Ovary (tissue), 9 donors: ENCODE results near the gene COMMD8. TPM values are rescaled to one million over a fixed set of nuclear protein-coding genes. Genes with fewer than 3 reads are reported as not detected.

Experiments
- DNase-seq, 5 donors: peaks; one replicate each; pipeline ENCODE4 v3.0.0-alpha.2; 2019 to 2020
- H3K27ac ChIP-seq, 2 donors: fragments of 200-600 bp; one replicate each; pipeline versions ENCODE4 v1.5.1 to v1.8.0; 2019 to 2022
- H3K27me3 ChIP-seq: fragments of 200-600 bp; one replicate; pipeline ENCODE4 v1.8.0; 2022
- H3K36me3 ChIP-seq: fragments of 200-600 bp; sonication (generic); one replicate; pipeline ENCODE4 v1.5.1; 2019
- H3K4me1 ChIP-seq: one replicate; pipeline ENCODE4 v1.8.1; 2013; ENCODE audit warnings: mild to moderate bottlenecking, moderate library complexity; ENCODE audit not compliant: insufficient read depth
- H3K4me3 ChIP-seq: fragments of 200-600 bp; sonication (generic); one replicate; pipeline ENCODE4 v1.5.1; 2017
- H3K9me3 ChIP-seq, 2 donors: fragments of 200-600 bp in 1 of 2; sonication (generic) in 1 of 2; one replicate each; pipeline versions ENCODE4 v1.5.1 to v1.8.1; 2013 to 2019; ENCODE audit warnings: mild to moderate bottlenecking in 1 of 2, moderate library complexity in 1 of 2
- CTCF ChIP-seq, 3 donors: fragments of 450-650 bp in 2 of 3; fragments of 200-600 bp in 1 of 3; IDR thresholded peaks; one replicate each; pipeline versions ENCODE4 v1.5.1 to v1.8.0; 2016 to 2022; ENCODE audit warnings: antibody characterized with exemption in 3 of 3, mild to moderate bottlenecking in 1 of 3
- EP300 ChIP-seq: sonication (generic); formaldehyde crosslinking; IDR thresholded peaks from one replicate; pipeline ENCODE4 v1.6.1; 2017; ENCODE audit warnings: antibody characterized with exemption
- POLR2A ChIP-seq: fragments of 450-650 bp; IDR thresholded peaks from one replicate; pipeline ENCODE4 v1.6.1; 2017; ENCODE audit warnings: antibody characterized with exemption, mild to moderate bottlenecking, moderate library complexity
- WGBS, 3 donors: extraction: QIAGEN DNeasy Blood & Tissue Kit in 1 of 3; methylation state at CpG; one replicate each; pipeline versions ENCODE4 v1.1.5 to v1.1.7; 2013 to 2017; 5-methylcytosine and 5-hydroxymethylcytosine counted together
- intact Hi-C, 4 donors: fragments of 100-400 bp; cut with DNase I; formaldehyde crosslinking; loops; one replicate each; pipeline versions ENCODE4 v1.11.0 to v1.15.1; 2022 to 2023
- polyA plus RNA-seq, 2 donors: library from polyadenylated mRNA; stranded (reverse); fragments of 200-250 nt in 1 of 2; fragments of 350-450 nt in 1 of 2; fragmentation: Illumina TruSeq in 1 of 2; extraction: RNeasy Lipid Tissue Mini Kit (QIAGEN cat#74804) in 1 of 2; gene quantifications; one replicate each; pipeline ENCODE4 v1.2.3, GENCODE V29; 2013 to 2014
- total RNA-seq, 7 donors: library from RNA; depleted of rRNA in 2 of 7; stranded (reverse); fragments of >200 nt in 2 of 7; fragmentation: NEBNext Ultra II Directional in 3 of 7; extraction: Animal tissue kit (Norgen Biotek cat#: 25700) in 3 of 7; gene quantifications; one replicate each; pipeline versions ENCODE4 v1.1.0 to v1.2.4, GENCODE V29; 2016 to 2023
- donor health status: DM: no; HTN: no; CAD: no; lungs with moderate emphysema.
- donor health status: DM: no; HTN: no; CAD: no.
- donor health status: Bipolar disorder and iron deficiency.
- donor health status: DM: yes; HTN: yes; CAD: no.
- donor health status: DM: no; HTN: no; CAD: no.
- donor health status: DM: yes; HTN: yes; CAD: no.

The COMMD8 gene
- total and polyA plus RNA-seq, 9 donors: 6.5 to 13.2 (median 10.7) TPM

DNA sequence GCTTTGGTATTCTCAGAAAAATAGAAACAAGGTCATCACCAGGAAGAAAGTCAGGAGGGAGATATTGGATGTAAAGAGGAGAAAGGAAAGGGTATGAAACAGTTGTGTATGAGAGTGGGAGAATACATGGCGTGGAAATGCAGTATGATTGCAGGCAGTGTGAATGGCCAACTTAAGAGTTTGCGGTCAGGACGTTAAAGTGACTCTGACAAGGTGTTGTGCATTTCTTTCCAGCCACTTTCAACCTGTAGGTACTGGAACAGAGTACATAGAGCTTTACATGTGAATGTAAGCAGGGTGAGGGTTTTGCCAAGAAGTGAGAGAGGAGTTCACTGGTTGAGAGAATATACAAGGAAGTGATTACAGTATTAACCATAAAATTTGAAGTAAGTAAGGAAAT lies 37.3 kb upstream of the COMMD8 start:
- WGBS, 3 donors: 58 to 62% (median 60%) methylated on average over 3 of the region's 3 CpGs
- TF ChIP-seq EP300 (no peak), POLR2A (no peak), CTCF (IDR thresholded peaks at IDR 0.05) (no peak)
- intact Hi-C loops: no loop called here
- no peak for DNase-seq
- Histone ChIP-seq H3K4me1 (peaks cover 3% of the 10 kb centered on the region), H3K9me3 (no peaks in the 10 kb centered on the region), H3K4me3 (no peak overlapping the region), H3K27ac (no peak overlapping the region), H3K36me3 (no peaks in the 10 kb centered on the region), H3K27me3 (no peaks in the 10 kb centered on the region)

DNA sequence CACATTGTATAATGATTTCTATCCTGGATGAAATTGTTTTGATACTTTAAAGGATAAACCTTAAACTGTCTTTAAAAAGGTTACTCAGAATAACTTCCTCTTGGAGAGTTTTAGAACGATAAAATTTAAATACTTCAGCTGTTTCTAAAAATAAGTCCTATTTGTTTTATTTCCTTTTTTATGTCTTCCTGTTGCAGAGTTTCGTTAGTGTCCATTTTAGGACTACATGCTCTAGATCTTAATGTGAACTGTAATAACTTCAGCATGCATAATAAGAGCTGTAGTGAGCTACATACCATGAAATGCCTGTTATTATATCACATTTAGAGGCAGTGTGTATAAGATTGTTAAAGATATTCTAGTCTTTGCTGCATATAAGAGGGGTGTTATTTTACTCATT lies 36.2 kb upstream of the COMMD8 start:
- Histone ChIP-seq H3K27ac (no peak overlapping the region), H3K4me1 (peaks cover 2% of the 10 kb centered on the region), H3K27me3 (no peaks in the 10 kb centered on the region), H3K36me3 (no peaks in the 10 kb centered on the region), H3K9me3 (no peaks in the 10 kb centered on the region), H3K4me3 (no peak overlapping the region)
- intact Hi-C loops: no loop called here
- no peak for DNase-seq
- 6 to 12% (median 9%) methylated on average over 2 of the region's 2 CpGs for WGBS, 3 donors
- no peak for TF ChIP-seq POLR2A
- no peak for TF ChIP-seq EP300
- TF ChIP-seq CTCF (IDR thresholded peaks at IDR 0.05): no peak

DNA sequence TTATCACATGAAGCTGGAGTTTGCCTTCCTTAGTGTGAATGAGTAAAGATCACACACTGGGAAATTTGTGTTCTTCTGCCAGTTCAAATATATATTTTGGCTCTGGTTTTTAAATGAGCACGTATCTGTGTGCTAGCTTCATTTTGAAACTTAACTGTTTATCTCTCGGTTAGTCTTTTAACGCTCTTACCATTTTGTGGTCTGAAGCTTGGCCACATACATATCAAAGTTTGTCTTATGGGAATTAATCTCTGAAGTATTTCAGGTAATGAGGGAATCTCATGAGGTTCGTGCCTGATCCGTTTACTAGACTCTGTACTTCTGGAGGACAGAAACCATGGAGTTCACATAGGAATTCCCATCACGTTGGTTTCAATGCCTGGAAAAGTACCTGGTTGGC lies 35.4 kb upstream of the COMMD8 start:
- peaks cover 2% of the 10 kb centered on the region for H3K4me1 ChIP-seq
- 80 to 84% (median 81%) methylated on average over 6 of the region's 6 CpGs for WGBS, 3 donors
- no peak overlapping the region for H3K27ac ChIP-seq
- H3K27me3 ChIP-seq: no peaks in the 10 kb centered on the region
- H3K9me3 ChIP-seq: no peaks in the 10 kb centered on the region
- H3K36me3 ChIP-seq: no peaks in the 10 kb centered on the region
- TF ChIP-seq EP300: no peak
- no peak for TF ChIP-seq CTCF (IDR thresholded peaks at IDR 0.05)
- TF ChIP-seq POLR2A: no peak
- no peak for DNase-seq
- H3K4me3 ChIP-seq: no peak overlapping the region
- intact Hi-C loops: no loop called here

DNA sequence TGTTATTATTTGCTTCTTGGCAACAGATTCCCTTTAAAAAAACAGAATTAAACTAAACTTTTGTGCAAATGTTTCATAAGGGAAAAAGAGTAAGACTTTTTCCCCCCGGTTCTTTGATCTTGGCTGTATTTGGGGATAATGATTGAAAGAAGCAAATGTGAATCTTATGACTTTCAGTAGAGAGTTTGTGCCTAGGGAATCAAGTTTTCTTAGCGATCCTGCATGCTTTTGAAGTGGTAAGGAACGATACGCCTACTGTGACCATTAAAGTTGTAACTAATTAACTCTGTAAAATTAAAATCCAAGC lies 30.6 kb upstream of the COMMD8 start:
- 45 to 47% (median 45%) methylated on average over 4 of the region's 4 CpGs for WGBS, 3 donors
- no peak overlapping the region for H3K4me3 ChIP-seq
- TF ChIP-seq CTCF (IDR thresholded peaks at IDR 0.05) (no peak), EP300 (no peak), POLR2A (no peak)
- H3K4me1 ChIP-seq: peaks cover 7% of the 10 kb centered on the region
- intact Hi-C loops: no loop called here
- no peaks in the 10 kb centered on the region for H3K27me3 ChIP-seq
- no peak for DNase-seq
- no peaks in the 10 kb centered on the region for H3K36me3 ChIP-seq
- no peaks in the 10 kb centered on the region for H3K9me3 ChIP-seq
- H3K27ac ChIP-seq: no peak overlapping the region
